HCT116 (cell line): ENCODE measurements around the gene ZNF775. TPM values are rescaled to one million over a fixed set of nuclear protein-coding genes. Genes with fewer than 3 reads are reported as not detected.

Experiments
- ATAC-seq: fragments of 200-7000 bp; cut with Tn5 transposase; 2 replicates; pipeline ENCODE4 v1.9.1; 2020; ENCODE audit warnings: mild to moderate bottlenecking, moderate library complexity
- BruUV-seq: library from RNA; stranded (reverse); fragments of 400-500 nt; replicated peaks from 2 replicates; lab custom pipeline; 2021; lab: Mats Ljungman, UMichigan
- CTCF ChIA-PET: fragments of 300-600 bp; sonication (Branson Sonifier 250); formaldehyde crosslinking; loops from one replicate; lab custom pipeline; 2021; ENCODE audit warnings: antibody characterized with exemption; lab: Charles Lee
- POLR2A ChIA-PET: fragments of 300-600, 350-600 bp; sonication (Branson Sonifier 250); formaldehyde crosslinking; loops from one replicate; lab custom pipeline; 2021; ENCODE audit warnings: antibody characterized with exemption; lab: Charles Lee
- RAD21 ChIA-PET, 2 experiments: fragments of 300-600 bp; sonication (Branson Sonifier 250); formaldehyde crosslinking; loops; one replicate each; lab custom pipeline; 2023; ENCODE audit warnings: low total read pairs in 2 of 2; ENCODE audit not compliant: uncharacterized antibody in 2 of 2, unreplicated experiment in 2 of 2, low non-redundant PET in 1 of 2; lab: Charles Lee
- DNase-seq: peaks from one replicate; pipeline ENCODE4 v3.0.0-alpha.2; 2010; ENCODE audit warnings: low read depth, low spot score
- H2AFZ ChIP-seq: fragments of 200-600 bp; shearing (Covaris generic), sonication (generic); 2 replicates; pipeline ENCODE4 v1.6.1; 2017; ENCODE audit warnings: low read depth, mixed run types, mixed read lengths, antibody characterized with exemption, low read length; ENCODE audit not compliant: poor library complexity, severe bottlenecking
- H3K27ac ChIP-seq: 2 replicates; pipeline ENCODE4 v1.5.1; 2012; ENCODE audit warnings: low read depth, low read length
- H3K27me3 ChIP-seq: fragments of 200-600 bp; sonication (generic); 2 replicates; pipeline ENCODE4 v1.6.1; 2016; ENCODE audit warnings: mixed run types, low read length, mixed read lengths; ENCODE audit not compliant: insufficient read depth
- H3K36me3 ChIP-seq, 2 experiments: fragments of 200-500 bp in 1 of 2; fragments of 200-600 bp in 1 of 2; sonication (Bioruptor generic) in 1 of 2; sonication (generic) in 1 of 2; 2 replicates each; pipeline versions ENCODE4 v1.5.1 to v1.6.1; 2014 to 2016; ENCODE audit warnings: low read length in 2 of 2, inconsistent platforms in 1 of 2, mixed read lengths in 1 of 2, mixed run types in 1 of 2; ENCODE audit not compliant: insufficient read depth in 2 of 2, control insufficient read depth in 1 of 2
- H3K4me1 ChIP-seq, 2 experiments: fragments of 200-600 bp in 1 of 2; sonication (generic) in 1 of 2; 2 replicates each; pipeline versions ENCODE4 v1.5.1 to v1.6.1; 2012 to 2017; ENCODE audit warnings: low read length in 2 of 2, inconsistent platforms in 1 of 2, mild to moderate bottlenecking in 1 of 2, mixed read lengths in 1 of 2, mixed run types in 1 of 2, moderate library complexity in 1 of 2; ENCODE audit not compliant: insufficient read depth in 2 of 2, control insufficient read depth in 1 of 2
- H3K4me2 ChIP-seq: fragments of 200-600 bp; sonication (generic); 2 replicates; pipeline ENCODE4 v1.6.1; 2017; ENCODE audit warnings: mixed run types, low read length, mixed read lengths
- H3K4me3 ChIP-seq, 2 experiments: fragments of 200-600 bp in 1 of 2; sonication (generic) in 1 of 2; replicated peaks in 1 of 2; 2 replicates each; pipeline ENCODE4 v1.5.1; 2011 to 2016; ENCODE audit warnings: low read length in 2 of 2, control low read depth in 1 of 2, low read depth in 1 of 2, mild to moderate bottlenecking in 1 of 2, mixed read lengths in 1 of 2, mixed run types in 1 of 2
- H3K79me2 ChIP-seq: fragments of 200-600 bp; sonication (generic); 2 replicates; pipeline ENCODE4 v1.6.1; 2017; ENCODE audit warnings: mild to moderate bottlenecking, mixed run types, low read length, moderate library complexity, mixed read lengths; ENCODE audit not compliant: insufficient read depth
- H3K9ac ChIP-seq: fragments of 200-600 bp; sonication (generic); 2 replicates; pipeline ENCODE4 v1.6.1; 2016; ENCODE audit warnings: low read length, mixed read lengths
- H3K9me2 ChIP-seq: fragments of 200-600 bp; sonication (generic), shearing (Covaris generic); 2 replicates; pipeline ENCODE4 v1.6.1; 2017; ENCODE audit warnings: mixed run types, mild to moderate bottlenecking, moderate library complexity; ENCODE audit not compliant: insufficient read depth
- H3K9me3 ChIP-seq, 2 experiments: fragments of 200-500 bp in 1 of 2; fragments of 200-600 bp in 1 of 2; sonication (Bioruptor generic) in 1 of 2; sonication (generic) in 1 of 2; 2 replicates each; pipeline ENCODE4 v1.6.1; 2014 to 2017; ENCODE audit warnings: low read length in 2 of 2, mixed read lengths in 2 of 2, inconsistent platforms in 1 of 2, low read depth in 1 of 2, mild to moderate bottlenecking in 1 of 2, mixed run types in 1 of 2, moderate library complexity in 1 of 2; ENCODE audit not compliant: control insufficient read depth in 1 of 2, insufficient read depth in 1 of 2
- H4K20me1 ChIP-seq: fragments of 200-600 bp; sonication (generic), shearing (Covaris generic); 2 replicates; pipeline ENCODE4 v1.6.1; 2017; ENCODE audit warnings: mixed run types, mild to moderate bottlenecking, moderate library complexity; ENCODE audit not compliant: insufficient read depth
- EZH2 ChIP-seq: fragments of 200-600 bp; sonication (generic); IDR thresholded peaks from 2 replicates; pipeline ENCODE4 v1.6.1; 2017; ENCODE audit warnings: antibody characterized with exemption, mixed run types
- JUND ChIP-seq: IDR thresholded peaks from 2 replicates; pipeline ENCODE4 v1.6.1; 2012
- POLR2A ChIP-seq: IDR thresholded peaks from 2 replicates; pipeline ENCODE4 v1.7.0; 2011; ENCODE audit warnings: borderline replicate concordance; ENCODE audit not compliant: insufficient read depth, insufficient read length; ENCODE audit errors: extremely low read depth
- POLR2AphosphoS5 ChIP-seq: IDR thresholded peaks from 2 replicates; pipeline ENCODE4 v1.6.1; 2011; ENCODE audit warnings: mild to moderate bottlenecking, low read depth, low read length, moderate library complexity
- SIN3A ChIP-seq: IDR thresholded peaks from 2 replicates; pipeline ENCODE4 v1.6.1; 2012; ENCODE audit warnings: low read depth
- YY1 ChIP-seq: IDR thresholded peaks from 2 replicates; pipeline ENCODE4 v1.6.1; 2011; ENCODE audit warnings: low read length, low read depth, moderate library complexity, mild to moderate bottlenecking; ENCODE audit not compliant: insufficient replicate concordance; ENCODE audit errors: extremely low read depth
- ZFX ChIP-seq: fragments of 450-650 bp; IDR thresholded peaks from 2 replicates; pipeline ENCODE4 v1.6.1; 2017
- ZNF274 ChIP-seq: fragments of 200-500 bp; sonication (Bioruptor generic); IDR thresholded peaks from 2 replicates; pipeline ENCODE4 v1.6.1; 2014; ENCODE audit warnings: mild to moderate bottlenecking, low read depth, low read length, inconsistent platforms
- intact Hi-C: fragments of 100-400 bp; cut with micrococcal nuclease; formaldehyde crosslinking; loops from 2 replicates; pipeline ENCODE4 v1.10.0; 2022
- total RNA-seq: library from RNA; stranded (reverse); gene quantifications from one replicate; pipeline ENCODE4 v1.2.1, GENCODE V29; 2021; ENCODE audit not compliant: unreplicated experiment
- TF ChIP-seq, protein P1 (sequence below): IDR thresholded peaks from 2 replicates; pipeline ENCODE4 v1.6.1; 2012
- TF ChIP-seq, protein P2 (sequence below): IDR thresholded peaks from 2 replicates; pipeline ENCODE4 v1.6.1; 2011; ENCODE audit warnings: mild to moderate bottlenecking, low read length, moderate library complexity; ENCODE audit not compliant: insufficient replicate concordance; ENCODE audit errors: extremely low read depth
- TF ChIP-seq, protein P3 (sequence below), 3 experiments: fragments of 200-600 bp in 1 of 3; sonication (generic) in 1 of 3; IDR thresholded peaks in 2 of 3; conservative IDR thresholded peaks in 1 of 3; 2 replicates each; pipeline ENCODE4 v1.5.1; 2012 to 2017; ENCODE audit warnings: low read depth in 2 of 3, low read length in 2 of 3, antibody characterized with exemption in 1 of 3, borderline replicate concordance in 1 of 3, control low read depth in 1 of 3, mild to moderate bottlenecking in 1 of 3, mixed read lengths in 1 of 3, mixed run types in 1 of 3, moderate library complexity in 1 of 3; ENCODE audit not compliant: insufficient read depth in 1 of 3
- TF ChIP-seq, protein P4 (sequence below): IDR thresholded peaks from 2 replicates; pipeline ENCODE4 v1.6.1; 2012

Gene ZNF775
- total RNA-seq, 1 experiment from 2014 or later = 4.5 TPM

DNA sequence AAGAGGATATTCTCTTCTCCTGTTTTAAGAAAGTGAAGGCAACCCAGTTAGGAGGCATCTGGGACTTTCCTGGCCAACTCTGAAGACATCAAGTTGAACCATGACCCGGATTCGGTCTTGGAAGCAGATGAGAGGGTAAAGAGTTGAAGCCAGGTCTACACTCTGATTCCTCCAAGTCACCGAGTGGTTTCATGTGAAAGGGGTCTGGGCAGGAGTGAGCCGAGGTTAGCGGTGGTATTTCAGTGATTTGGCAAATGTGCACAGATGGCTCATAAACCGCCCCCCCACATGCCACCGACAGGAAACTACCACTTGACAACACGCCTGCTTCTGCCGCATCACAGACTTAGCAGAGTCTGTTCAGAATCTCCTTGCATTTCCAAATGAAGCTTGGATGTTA is 21.9 kb upstream of the ZNF775 start:
- no peak for ATAC-seq
- POLR2A ChIA-PET = no interaction called here
- H3K36me3 ChIP-seq = no peaks in the 10 kb centered on the region
- H2AFZ ChIP-seq = no peak overlapping the region
- no peak for DNase-seq
- CTCF ChIA-PET = interaction anchor here (1.2 kb wide), 1 partner anchor 9 kb away, joined by 3 read pairs; no protein-coding TSS in a partner anchor
- no peak overlapping the region for H3K4me2 ChIP-seq
- H3K9me3 ChIP-seq = no peaks in the 10 kb centered on the region
- no peaks in the 10 kb centered on the region for H3K27me3 ChIP-seq
- TF ChIP-seq, protein P1, sequence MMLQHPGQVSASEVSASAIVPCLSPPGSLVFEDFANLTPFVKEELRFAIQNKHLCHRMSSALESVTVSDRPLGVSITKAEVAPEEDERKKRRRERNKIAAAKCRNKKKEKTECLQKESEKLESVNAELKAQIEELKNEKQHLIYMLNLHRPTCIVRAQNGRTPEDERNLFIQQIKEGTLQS = no peak
- TF ChIP-seq JUND = no peak
- no peak for TF ChIP-seq ZNF274
- TF ChIP-seq EZH2 = no peak
- TF ChIP-seq, protein P2, sequence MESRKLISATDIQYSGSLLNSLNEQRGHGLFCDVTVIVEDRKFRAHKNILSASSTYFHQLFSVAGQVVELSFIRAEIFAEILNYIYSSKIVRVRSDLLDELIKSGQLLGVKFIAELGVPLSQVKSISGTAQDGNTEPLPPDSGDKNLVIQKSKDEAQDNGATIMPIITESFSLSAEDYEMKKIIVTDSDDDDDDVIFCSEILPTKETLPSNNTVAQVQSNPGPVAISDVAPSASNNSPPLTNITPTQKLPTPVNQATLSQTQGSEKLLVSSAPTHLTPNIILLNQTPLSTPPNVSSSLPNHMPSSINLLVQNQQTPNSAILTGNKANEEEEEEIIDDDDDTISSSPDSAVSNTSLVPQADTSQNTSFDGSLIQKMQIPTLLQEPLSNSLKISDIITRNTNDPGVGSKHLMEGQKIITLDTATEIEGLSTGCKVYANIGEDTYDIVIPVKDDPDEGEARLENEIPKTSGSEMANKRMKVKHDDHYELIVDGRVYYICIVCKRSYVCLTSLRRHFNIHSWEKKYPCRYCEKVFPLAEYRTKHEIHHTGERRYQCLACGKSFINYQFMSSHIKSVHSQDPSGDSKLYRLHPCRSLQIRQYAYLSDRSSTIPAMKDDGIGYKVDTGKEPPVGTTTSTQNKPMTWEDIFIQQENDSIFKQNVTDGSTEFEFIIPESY = no peak
- TF ChIP-seq POLR2A = no peak
- no peak for TF ChIP-seq ZFX
- TF ChIP-seq YY1 = no peak
- TF ChIP-seq, protein P3, sequence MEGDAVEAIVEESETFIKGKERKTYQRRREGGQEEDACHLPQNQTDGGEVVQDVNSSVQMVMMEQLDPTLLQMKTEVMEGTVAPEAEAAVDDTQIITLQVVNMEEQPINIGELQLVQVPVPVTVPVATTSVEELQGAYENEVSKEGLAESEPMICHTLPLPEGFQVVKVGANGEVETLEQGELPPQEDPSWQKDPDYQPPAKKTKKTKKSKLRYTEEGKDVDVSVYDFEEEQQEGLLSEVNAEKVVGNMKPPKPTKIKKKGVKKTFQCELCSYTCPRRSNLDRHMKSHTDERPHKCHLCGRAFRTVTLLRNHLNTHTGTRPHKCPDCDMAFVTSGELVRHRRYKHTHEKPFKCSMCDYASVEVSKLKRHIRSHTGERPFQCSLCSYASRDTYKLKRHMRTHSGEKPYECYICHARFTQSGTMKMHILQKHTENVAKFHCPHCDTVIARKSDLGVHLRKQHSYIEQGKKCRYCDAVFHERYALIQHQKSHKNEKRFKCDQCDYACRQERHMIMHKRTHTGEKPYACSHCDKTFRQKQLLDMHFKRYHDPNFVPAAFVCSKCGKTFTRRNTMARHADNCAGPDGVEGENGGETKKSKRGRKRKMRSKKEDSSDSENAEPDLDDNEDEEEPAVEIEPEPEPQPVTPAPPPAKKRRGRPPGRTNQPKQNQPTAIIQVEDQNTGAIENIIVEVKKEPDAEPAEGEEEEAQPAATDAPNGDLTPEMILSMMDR (IDR thresholded peaks at IDR 0.05 in 2 of 3, conservative IDR thresholded peaks at IDR 0.05 in 1 of 3; ENCODE audit: borderline replicate concordance in 1 of 3, insufficient read depth in 1 of 3, low read depth in 2 of 3, low read length in 2 of 3) = no peak
- TF ChIP-seq, protein P4, sequence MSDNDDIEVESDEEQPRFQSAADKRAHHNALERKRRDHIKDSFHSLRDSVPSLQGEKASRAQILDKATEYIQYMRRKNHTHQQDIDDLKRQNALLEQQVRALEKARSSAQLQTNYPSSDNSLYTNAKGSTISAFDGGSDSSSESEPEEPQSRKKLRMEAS = no peak
- TF ChIP-seq POLR2AphosphoS5 = no peak
- no peak for TF ChIP-seq SIN3A
- no peak overlapping the region for H3K27ac ChIP-seq
- peaks cover 0 to 12% of the 10 kb centered on the region in 2 experiments; a peak in 2 of 4 replicates for H3K4me1 ChIP-seq
- H4K20me1 ChIP-seq = no peaks in the 10 kb centered on the region
- no peaks in the 10 kb centered on the region for H3K9me2 ChIP-seq
- H3K79me2 ChIP-seq = no peaks in the 10 kb centered on the region
- RAD21 ChIA-PET = no interaction called here
- no TSS peak for BruUV-seq
- intact Hi-C loops = no loop called here
- H3K9ac ChIP-seq = no peak overlapping the region
- no peak overlapping the region for H3K4me3 ChIP-seq
